Measurements from ENCODE around the gene PCDHGA2.

- TF ChIP-seq, protein P1, sequence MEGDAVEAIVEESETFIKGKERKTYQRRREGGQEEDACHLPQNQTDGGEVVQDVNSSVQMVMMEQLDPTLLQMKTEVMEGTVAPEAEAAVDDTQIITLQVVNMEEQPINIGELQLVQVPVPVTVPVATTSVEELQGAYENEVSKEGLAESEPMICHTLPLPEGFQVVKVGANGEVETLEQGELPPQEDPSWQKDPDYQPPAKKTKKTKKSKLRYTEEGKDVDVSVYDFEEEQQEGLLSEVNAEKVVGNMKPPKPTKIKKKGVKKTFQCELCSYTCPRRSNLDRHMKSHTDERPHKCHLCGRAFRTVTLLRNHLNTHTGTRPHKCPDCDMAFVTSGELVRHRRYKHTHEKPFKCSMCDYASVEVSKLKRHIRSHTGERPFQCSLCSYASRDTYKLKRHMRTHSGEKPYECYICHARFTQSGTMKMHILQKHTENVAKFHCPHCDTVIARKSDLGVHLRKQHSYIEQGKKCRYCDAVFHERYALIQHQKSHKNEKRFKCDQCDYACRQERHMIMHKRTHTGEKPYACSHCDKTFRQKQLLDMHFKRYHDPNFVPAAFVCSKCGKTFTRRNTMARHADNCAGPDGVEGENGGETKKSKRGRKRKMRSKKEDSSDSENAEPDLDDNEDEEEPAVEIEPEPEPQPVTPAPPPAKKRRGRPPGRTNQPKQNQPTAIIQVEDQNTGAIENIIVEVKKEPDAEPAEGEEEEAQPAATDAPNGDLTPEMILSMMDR (IDR thresholded peaks at IDR 0.05; ENCODE audit: poor library complexity, severe bottlenecking): no peak
- no peak for TF ChIP-seq EZH2 (IDR thresholded peaks at IDR 0.05; ENCODE audit: borderline replicate concordance, insufficient read depth, low read length, poor library complexity, severe bottlenecking)
- no peak for TF ChIP-seq EP300 (conservative IDR thresholded peaks at IDR 0.05; ENCODE audit: poor library complexity, severe bottlenecking)
- TF ChIP-seq RAD21 (conservative IDR thresholded peaks at IDR 0.05): no peak
- no peak for TF ChIP-seq TAF1 (IDR thresholded peaks at IDR 0.05; ENCODE audit: low read depth)
- TF ChIP-seq SMC3 (conservative IDR thresholded peaks at IDR 0.05; ENCODE audit: poor library complexity): no peak
- no peak for TF ChIP-seq POLR2AphosphoS5 (IDR thresholded peaks at IDR 0.05)
- no peak for TF ChIP-seq REST (IDR thresholded peaks at IDR 0.05; ENCODE audit: borderline replicate concordance)
- no peak for TF ChIP-seq MXI1 (conservative IDR thresholded peaks at IDR 0.05; ENCODE audit: poor library complexity, severe bottlenecking)
Observed at GRCh38 chr5:141306630-141307029, 31.9 kb upstream of the PCDHGA2 start.

Data from neural cell (in vitro differentiated cells).